Urinary bladder (tissue), 4 donors: Measurements from ENCODE around the gene FAM24B. TPM values are rescaled to one million over a fixed set of nuclear protein-coding genes. Genes with fewer than 3 reads are reported as not detected.

ENCODE experiments used
- DNase-seq: peaks from one replicate; pipeline ENCODE4 v3.0.0-alpha.2; 2015; ENCODE audit errors: extremely low spot score
- H3K27ac ChIP-seq: one replicate; pipeline ENCODE4 v1.5.1; 2013; ENCODE audit warnings: low read depth, mild to moderate bottlenecking, moderate library complexity
- H3K36me3 ChIP-seq: one replicate; pipeline ENCODE4 v1.6.1; 2013; ENCODE audit warnings: mild to moderate bottlenecking, moderate library complexity; ENCODE audit not compliant: insufficient read depth
- H3K4me1 ChIP-seq: one replicate; pipeline ENCODE4 v1.6.1; 2013; ENCODE audit warnings: mild to moderate bottlenecking, moderate library complexity; ENCODE audit not compliant: insufficient read depth
- H3K4me3 ChIP-seq: one replicate; pipeline ENCODE4 v1.5.1; 2013; ENCODE audit warnings: low read depth, low read length
- WGBS: extraction: QIAGEN DNeasy Blood & Tissue Kit; methylation state at CpG from one replicate; pipeline ENCODE4 v1.1.7; 2013; 5-methylcytosine and 5-hydroxymethylcytosine counted together
- polyA plus RNA-seq: library from polyadenylated mRNA; stranded (reverse); fragments of 200-250 nt; gene quantifications from one replicate; pipeline ENCODE4 v1.2.3, GENCODE V29; 2013
- total RNA-seq: library from RNA; depleted of rRNA; stranded (reverse); fragments of >200 nt; gene quantifications from one replicate; pipeline ENCODE4 v1.2.3, GENCODE V29; 2014
- donor health status: healthy with polysubstance abuse.
- donor health status: healthy.

Gene FAM24B
- total and polyA plus RNA-seq, 2 donors: 1.8 to 2.4 TPM

- no peak for DNase-seq
- Histone ChIP-seq H3K4me3 (no peak overlapping the region), H3K4me1 (no peaks in the 10 kb centered on the region), H3K27ac (no peak overlapping the region), H3K36me3 (peaks cover 1% of the 10 kb centered on the region)
- WGBS: 83% methylated on average over 4 of the region's 4 CpGs
Observed at GRCh38 chr10:122828716-122829255, 50.6 kb downstream of the FAM24B start.

- no peaks in the 10 kb centered on the region for H3K4me1 ChIP-seq
- no peak for DNase-seq
- H3K4me3 ChIP-seq: no peak overlapping the region
- no peak overlapping the region for H3K27ac ChIP-seq
- H3K36me3 ChIP-seq: peaks cover 1% of the 10 kb centered on the region
- WGBS: 87% methylated on average over 3 of the region's 3 CpGs
Observed at GRCh38 chr10:122827302-122827701, 52.1 kb downstream of the FAM24B start.

- Histone ChIP-seq H3K4me3 (no peak overlapping the region), H3K36me3 (no peaks in the 10 kb centered on the region), H3K27ac (no peak overlapping the region), H3K4me1 (no peaks in the 10 kb centered on the region)
- 83% methylated on average over 11 of the region's 11 CpGs for WGBS
- DNase-seq: no peak
Observed at GRCh38 chr10:122822973-122823690, 56.2 kb downstream of the FAM24B start.

GRCh38 chr10:122821808-122822207 lies 57.6 kb downstream of the FAM24B start:
- Histone ChIP-seq H3K4me3 (no peak overlapping the region), H3K4me1 (no peaks in the 10 kb centered on the region), H3K27ac (no peak overlapping the region), H3K36me3 (no peaks in the 10 kb centered on the region)
- DNase-seq: no peak
- 67% methylated on average over 3 of the region's 3 CpGs for WGBS

- no peaks in the 10 kb centered on the region for H3K4me1 ChIP-seq
- H3K27ac ChIP-seq: no peak overlapping the region
- no peak for DNase-seq
- WGBS: 73% methylated on average over 5 of the region's 5 CpGs
- H3K4me3 ChIP-seq: no peak overlapping the region
- no peaks in the 10 kb centered on the region for H3K36me3 ChIP-seq
Observed at GRCh38 chr10:122815458-122815857, 63.9 kb downstream of the FAM24B start.

- Histone ChIP-seq H3K27ac (no peak overlapping the region), H3K4me1 (no peaks in the 10 kb centered on the region), H3K36me3 (no peaks in the 10 kb centered on the region), H3K4me3 (no peak overlapping the region)
- WGBS: 63% methylated on average over 2 of the region's 2 CpGs
- no peak for DNase-seq
Observed at GRCh38 chr10:122814493-122814892, 64.9 kb downstream of the FAM24B start.

GRCh38 chr10:122812751-122813150 lies 66.6 kb downstream of the FAM24B start:
- H3K4me3 ChIP-seq: no peak overlapping the region
- no peak overlapping the region for H3K27ac ChIP-seq
- DNase-seq: no peak
- no peaks in the 10 kb centered on the region for H3K4me1 ChIP-seq
- H3K36me3 ChIP-seq: no peaks in the 10 kb centered on the region
- WGBS: 72% methylated on average over 4 of the region's 4 CpGs

GRCh38 chr10:122802282-122802681 lies 77.1 kb downstream of the FAM24B start:
- no peak overlapping the region for H3K4me3 ChIP-seq
- no peaks in the 10 kb centered on the region for H3K4me1 ChIP-seq
- no peak for DNase-seq
- 90% methylated on average over 7 of the region's 7 CpGs for WGBS
- no peak overlapping the region for H3K27ac ChIP-seq
- H3K36me3 ChIP-seq: no peaks in the 10 kb centered on the region

Other genes starting within 250 kb of the FAM24B start
- gene C10orf120, start 179.7 kb downstream of the FAM24B start, total RNA-seq: not detected
- gene C10orf120, start 179.7 kb downstream of the FAM24B start, polyA plus RNA-seq: not detected
- 0.63 TPM for gene CUZD1, start 33.7 kb downstream of the FAM24B start, total RNA-seq
- 0.56 TPM for gene CUZD1, start 33.7 kb downstream of the FAM24B start, polyA plus RNA-seq
- not detected for gene FAM24A, start 31.0 kb upstream of the FAM24B start, total RNA-seq
- not detected for gene FAM24A, start 31.0 kb upstream of the FAM24B start, polyA plus RNA-seq
- 18.5 TPM for gene C10orf88, start 74.6 kb upstream of the FAM24B start, total RNA-seq
- 6.0 TPM for gene C10orf88, start 74.6 kb upstream of the FAM24B start, polyA plus RNA-seq
- gene PSTK, start 100.8 kb upstream of the FAM24B start, total RNA-seq: 5.0 TPM
- gene PSTK, start 100.8 kb upstream of the FAM24B start, polyA plus RNA-seq: 3.1 TPM
- gene IKZF5, start 129.2 kb upstream of the FAM24B start, total RNA-seq: 19.1 TPM
- gene IKZF5, start 129.2 kb upstream of the FAM24B start, polyA plus RNA-seq: 8.6 TPM
- gene ACADSB, start 129.4 kb upstream of the FAM24B start, total RNA-seq: 24.0 TPM
- 12.7 TPM for gene ACADSB, start 129.4 kb upstream of the FAM24B start, polyA plus RNA-seq